ENCODE measurements around the gene BRME1.
A peak's percentile ranks its signal among the peaks of the same experiment; 100 is the strongest.

Gene BRME1

GRCh38 chr19:13885826-13886365, 20.0 kb downstream of the BRME1 start:
- no peak for DNase-seq

GRCh38 chr19:13884726-13885591, 21.0 kb downstream of the BRME1 start:
- no peak for DNase-seq

- DNase-seq: no peak
Measured at GRCh38 chr19:13883516-13884064, 22.3 kb downstream of the BRME1 start.

GRCh38 chr19:13882836-13883235, 23.1 kb downstream of the BRME1 start:
- no peak for DNase-seq

- DNase-seq: no peak
Measured at GRCh38 chr19:13882419-13882795, 23.5 kb downstream of the BRME1 start.

GRCh38 chr19:13881692-13882418, 24.1 kb downstream of the BRME1 start:
- no peak for DNase-seq

- no peak for DNase-seq
Measured at GRCh38 chr19:13881251-13881691, 24.6 kb downstream of the BRME1 start.

GRCh38 chr19:13880059-13881043, 25.6 kb downstream of the BRME1 start:
- DNase-seq: peak; percentile 73

GRCh38 chr19:13877303-13877702, 28.6 kb downstream of the BRME1 start:
- DNase-seq: no peak

- no peak for DNase-seq
Measured at GRCh38 chr19:13876834-13877233, 29.1 kb downstream of the BRME1 start, which contains the start of gene NANOS3. Gene NANOS3 (plus strand): TSS chr19:13877134. CDS start chr19:13877249, 115 bp downstream.

GRCh38 chr19:13875824-13876223, 30.1 kb downstream of the BRME1 start:
- no peak for DNase-seq

- DNase-seq: no peak
Measured at GRCh38 chr19:13873834-13874515, 31.9 kb downstream of the BRME1 start.

GRCh38 chr19:13872695-13873389, 33.1 kb downstream of the BRME1 start:
- DNase-seq: no peak

GRCh38 chr19:13872339-13872694, 33.6 kb downstream of the BRME1 start:
- no peak for DNase-seq

GRCh38 chr19:13870873-13871272, 35.0 kb downstream of the BRME1 start:
- DNase-seq: no peak

GRCh38 chr19:13869281-13869680, 36.6 kb downstream of the BRME1 start:
- DNase-seq: no peak

GRCh38 chr19:13868663-13869062, 37.3 kb downstream of the BRME1 start:
- no peak for DNase-seq

GRCh38 chr19:13866463-13867046, 39.4 kb downstream of the BRME1 start:
- no peak for DNase-seq

GRCh38 chr19:13865571-13866462, 40.1 kb downstream of the BRME1 start:
- DNase-seq: no peak
